DND-41 (cell line): ENCODE measurements around the gene IFIT1B.

ENCODE experiments used
- ATAC-seq: fragments of 200-7000 bp; cut with Tn5 transposase; 3 replicates; pipeline ENCODE4 v1.9.1; 2021; ENCODE audit warnings: low read depth; ENCODE audit not compliant: insufficient read depth
- DNase-seq: peaks from one replicate; pipeline ENCODE4 v3.0.0-alpha.2; 2020
- H2AFZ ChIP-seq: 2 replicates; pipeline ENCODE4 v1.6.0; 2012; ENCODE audit warnings: low read depth, low read length
- H3K27ac ChIP-seq: 2 replicates; pipeline ENCODE4 v1.5.1; 2012; ENCODE audit warnings: low read length, inconsistent platforms
- H3K27me3 ChIP-seq: fragments of 200-600 bp; sonication (generic); 2 replicates; pipeline ENCODE4 v1.6.0; 2012; ENCODE audit warnings: low read length, mild to moderate bottlenecking, inconsistent platforms; ENCODE audit not compliant: insufficient read depth, poor library complexity
- H3K36me3 ChIP-seq: 2 replicates; pipeline ENCODE4 v1.5.1; 2012; ENCODE audit warnings: low read length, inconsistent platforms; ENCODE audit not compliant: insufficient read depth
- H3K4me1 ChIP-seq: 2 replicates; pipeline ENCODE4 v1.5.1; 2012; ENCODE audit warnings: mild to moderate bottlenecking, low read length; ENCODE audit not compliant: insufficient read depth
- H3K4me2 ChIP-seq: 2 replicates; pipeline ENCODE4 v1.6.0; 2012; ENCODE audit warnings: mild to moderate bottlenecking, moderate library complexity, low read length, inconsistent platforms; ENCODE audit not compliant: insufficient read depth
- H3K4me3 ChIP-seq, 2 experiments: fragments of 200-600 bp in 1 of 2; shearing (Covaris generic) in 1 of 2; 2 replicates each; pipeline ENCODE4 v1.5.1; 2012 to 2016; ENCODE audit warnings: inconsistent platforms in 2 of 2, low read length in 2 of 2, mild to moderate bottlenecking in 2 of 2, low read depth in 1 of 2, moderate library complexity in 1 of 2
- H3K79me2 ChIP-seq: 2 replicates; pipeline ENCODE4 v1.6.0; 2012; ENCODE audit warnings: low read length, inconsistent platforms; ENCODE audit not compliant: insufficient read depth
- H3K9ac ChIP-seq: 2 replicates; pipeline ENCODE4 v1.6.0; 2012; ENCODE audit warnings: low read depth, mild to moderate bottlenecking, inconsistent platforms, low read length, moderate library complexity
- H3K9me3 ChIP-seq: 2 replicates; pipeline ENCODE4 v1.5.1; 2012; ENCODE audit warnings: low read length, moderate library complexity, mild to moderate bottlenecking, inconsistent platforms; ENCODE audit not compliant: insufficient read depth, severe bottlenecking
- H4K20me1 ChIP-seq: 2 replicates; pipeline ENCODE4 v1.6.0; 2012; ENCODE audit warnings: low read length; ENCODE audit not compliant: insufficient read depth
- CTCF ChIP-seq: IDR thresholded peaks from 2 replicates; pipeline ENCODE4 v1.5.1; 2012; ENCODE audit warnings: borderline replicate concordance, low read length, moderate library complexity, mild to moderate bottlenecking; ENCODE audit not compliant: poor library complexity, severe bottlenecking; ENCODE audit errors: extremely low read depth
- EZH2 ChIP-seq: IDR thresholded peaks from 3 replicates; pipeline ENCODE4 v1.6.1; 2012; ENCODE audit warnings: borderline replicate concordance, low read depth, mild to moderate bottlenecking, moderate library complexity, low read length, inconsistent platforms; ENCODE audit not compliant: severe bottlenecking

IFIT1B gene

GRCh38 chr10:89371987-89372386 is 5.9 kb upstream of the IFIT1B start:
- no peak overlapping the region for H3K27ac ChIP-seq
- ATAC-seq = no peak
- TF ChIP-seq EZH2 = no peak
- TF ChIP-seq CTCF = no peak

DNA sequence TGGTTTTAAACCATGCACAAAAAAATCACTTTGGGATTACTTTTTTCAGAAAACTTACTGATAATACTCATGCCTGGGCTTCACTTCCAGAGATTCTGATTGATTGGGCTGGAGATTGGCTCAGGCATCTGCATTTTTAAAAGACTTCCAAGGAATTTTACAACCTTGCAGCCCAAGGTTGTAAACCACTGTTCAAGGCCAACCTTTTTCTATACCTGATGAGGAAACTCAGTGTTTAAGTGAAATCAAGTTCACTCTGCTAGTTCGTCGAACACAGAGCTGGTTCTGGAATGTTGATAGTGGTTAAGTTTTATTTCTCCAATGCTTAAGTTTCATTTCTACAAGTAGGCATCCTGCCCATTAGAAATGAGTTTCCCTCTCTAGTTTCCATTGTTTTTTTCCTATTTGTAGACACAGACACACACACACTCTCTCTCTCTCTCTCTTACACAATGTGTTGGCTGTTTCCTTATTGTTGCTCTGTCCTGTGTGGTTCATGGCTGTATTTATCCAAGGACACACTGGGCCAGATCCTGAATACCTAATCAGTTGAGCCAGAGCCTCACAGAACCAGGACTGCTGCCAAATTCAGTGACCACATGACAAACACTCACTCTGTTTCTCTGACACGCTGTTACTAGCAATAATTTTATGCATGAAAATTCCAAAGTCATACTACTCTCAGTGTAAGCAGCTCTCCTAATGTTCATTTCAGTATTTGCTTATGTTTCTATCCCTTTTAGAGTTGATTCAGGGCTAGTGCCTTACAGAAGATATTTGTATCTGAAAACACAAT is 3.7 kb upstream of the IFIT1B start:
- Histone ChIP-seq H3K4me3 (no peak overlapping the region), H2AFZ (no peak overlapping the region), H3K36me3 (no peaks in the 10 kb centered on the region), H3K9me3 (no peaks in the 10 kb centered on the region), H3K9ac (no peak overlapping the region), H4K20me1 (no peaks in the 10 kb centered on the region), H3K4me1 (no peaks in the 10 kb centered on the region), H3K4me2 (no peak overlapping the region), H3K27me3 (no peaks in the 10 kb centered on the region), H3K79me2 (no peaks in the 10 kb centered on the region), H3K27ac (no peak overlapping the region)
- no peak for DNase-seq
- no peak for ATAC-seq
- no peak for TF ChIP-seq EZH2
- TF ChIP-seq CTCF = no peak

More at GRCh38 chr10:89371987-89372386, 5.9 kb upstream of the IFIT1B start:
- no peak overlapping the region for H3K9ac ChIP-seq
- no peak overlapping the region for H2AFZ ChIP-seq
- H3K4me3 ChIP-seq = no peak overlapping the region
- H3K27me3 ChIP-seq = no peaks in the 10 kb centered on the region
- no peaks in the 10 kb centered on the region for H3K4me1 ChIP-seq
- DNase-seq = no peak
- H4K20me1 ChIP-seq = no peaks in the 10 kb centered on the region
- H3K36me3 ChIP-seq = no peaks in the 10 kb centered on the region
- no peaks in the 10 kb centered on the region for H3K9me3 ChIP-seq
- H3K4me2 ChIP-seq = no peak overlapping the region
- H3K79me2 ChIP-seq = no peaks in the 10 kb centered on the region

DNA sequence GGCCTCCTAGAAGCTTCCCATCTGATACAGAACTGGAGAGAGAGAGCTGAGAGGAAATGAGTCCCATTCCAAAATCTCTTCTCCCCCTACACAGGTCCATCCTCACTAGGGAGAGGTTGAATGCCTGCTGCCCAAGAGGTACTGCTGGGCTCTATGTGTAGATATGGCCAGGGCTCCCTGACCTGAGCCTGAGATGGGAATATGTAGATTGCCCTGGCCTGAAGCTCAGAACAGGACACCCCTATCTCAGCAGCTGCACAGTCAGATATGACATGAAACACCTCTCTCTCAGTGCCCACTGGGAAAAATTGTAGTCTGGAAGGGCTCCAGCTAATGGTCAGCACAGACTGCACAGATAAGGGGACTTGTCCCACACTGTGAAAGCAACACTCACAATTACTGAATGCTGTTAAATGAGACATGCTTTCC is 3.1 kb upstream of the IFIT1B start:
- Histone ChIP-seq H3K4me1 (no peaks in the 10 kb centered on the region), H3K4me3 (no peak overlapping the region), H2AFZ (no peak overlapping the region), H3K36me3 (no peaks in the 10 kb centered on the region), H3K79me2 (no peaks in the 10 kb centered on the region), H4K20me1 (no peaks in the 10 kb centered on the region), H3K4me2 (no peak overlapping the region), H3K9ac (no peak overlapping the region), H3K27me3 (no peaks in the 10 kb centered on the region), H3K27ac (no peak overlapping the region), H3K9me3 (no peaks in the 10 kb centered on the region)
- DNase-seq (no peak), ATAC-seq (no peak)
- TF ChIP-seq EZH2 = no peak
- TF ChIP-seq CTCF = no peak
